Activated CD8-positive, alpha-beta memory T cell treated with anti-CD3 and anti-CD28 coated beads for 48 hours (primary cell): ENCODE measurements around the gene TBC1D1.
"Not testable (repeated sequence)": the region's sequence is repeated elsewhere in the genome, so short reads cannot be mapped to it uniquely, and the experiment has no call there.

Source experiments
- DNase-seq, 3 experiments: peaks; one replicate each; pipeline ENCODE4 v3.0.0-alpha.2; 2020; ENCODE audit warnings: low read depth in 2 of 3, low spot score in 2 of 3

TBC1D1 gene

DNA sequence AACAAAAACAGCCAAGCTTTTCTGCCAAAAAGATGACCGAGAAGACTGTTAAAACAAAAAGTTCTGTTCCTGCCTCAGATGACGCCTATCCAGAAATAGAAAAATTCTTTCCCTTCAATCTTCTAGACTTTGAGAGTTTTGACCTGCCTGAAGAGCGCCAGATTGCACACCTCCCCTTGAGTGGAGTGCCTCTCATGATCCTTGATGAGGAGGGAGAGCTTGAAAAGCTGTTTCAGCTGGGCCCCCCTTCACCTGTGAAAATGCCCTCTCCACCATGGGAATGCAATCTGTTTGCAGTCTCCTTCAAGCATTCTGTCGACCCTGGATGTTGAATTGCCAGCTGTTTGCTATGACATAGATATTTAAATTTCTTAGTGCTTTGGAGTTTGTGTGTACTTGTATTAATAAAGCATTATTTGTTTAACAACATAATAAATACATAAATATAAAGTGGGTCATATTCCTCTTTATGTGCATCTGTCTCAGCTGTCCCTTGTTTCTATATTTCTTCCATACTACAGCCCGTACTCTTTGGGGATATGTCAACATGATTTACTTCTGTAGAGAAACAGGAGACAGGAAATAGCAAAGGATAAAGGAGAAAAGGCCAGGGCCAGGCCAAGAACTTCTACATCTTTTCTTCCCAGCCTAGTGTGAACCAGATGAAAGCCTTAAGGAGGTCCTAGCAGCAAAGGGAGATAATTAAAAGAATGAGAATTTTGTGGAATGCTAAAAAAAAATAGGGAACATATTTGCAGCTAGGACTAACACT, 70.0 kb downstream of the TBC1D1 start:
- DNase-seq = no peak

DNA sequence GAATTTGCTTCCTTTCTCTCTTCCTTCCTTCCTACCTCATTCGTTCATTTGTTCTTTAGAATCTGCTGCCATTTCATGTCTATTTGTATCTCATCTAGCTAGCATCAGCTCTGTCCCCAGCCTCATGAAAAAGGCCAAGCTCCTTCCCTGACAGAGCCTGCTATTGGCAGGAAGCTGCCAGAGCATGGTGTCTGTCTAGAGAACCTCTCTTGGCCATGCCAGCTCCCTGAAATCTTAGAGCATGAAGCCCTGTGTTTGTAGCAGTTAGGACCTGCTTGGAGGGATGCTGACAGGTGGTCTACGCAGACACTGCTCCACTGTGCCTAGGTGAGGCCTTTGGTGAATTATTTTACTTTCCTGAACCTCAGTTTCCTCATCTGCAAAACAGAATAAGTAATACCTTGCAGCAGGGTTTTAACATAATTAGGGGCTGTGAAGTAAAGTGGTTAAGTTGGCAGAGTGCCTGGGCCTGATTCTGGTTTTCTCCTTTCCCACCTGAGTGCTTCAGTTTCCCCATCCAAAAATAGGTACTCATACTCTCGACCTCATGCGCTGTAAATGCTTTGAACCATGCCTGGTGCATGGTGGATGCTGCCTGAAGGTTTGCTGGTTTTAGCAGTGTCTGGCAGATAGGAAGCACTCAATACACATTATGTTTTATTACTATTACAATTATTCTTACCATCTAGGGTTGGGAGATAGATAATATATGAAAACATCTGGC, 74.0 kb downstream of the TBC1D1 start:
- DNase-seq = no peak

DNA sequence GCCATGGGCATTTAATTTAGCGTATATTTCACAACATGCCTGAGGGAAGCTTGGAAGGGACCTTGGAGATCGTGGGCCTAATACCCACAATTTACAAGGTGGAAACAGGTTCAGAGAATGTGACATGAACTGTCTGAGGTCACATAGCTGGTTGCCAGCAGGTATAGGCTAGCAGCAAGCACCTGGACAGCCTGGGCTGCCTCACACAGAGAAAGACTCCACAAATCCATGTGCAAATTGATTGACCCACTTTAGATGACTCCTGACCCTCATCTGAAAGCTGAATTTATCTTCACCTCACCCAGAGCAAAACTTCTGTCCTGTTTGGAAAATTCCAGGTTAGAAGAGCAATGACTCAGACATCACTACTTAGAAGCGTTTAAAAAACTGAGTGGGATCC, 75.2 kb downstream of the TBC1D1 start:
- no peak for DNase-seq

DNA sequence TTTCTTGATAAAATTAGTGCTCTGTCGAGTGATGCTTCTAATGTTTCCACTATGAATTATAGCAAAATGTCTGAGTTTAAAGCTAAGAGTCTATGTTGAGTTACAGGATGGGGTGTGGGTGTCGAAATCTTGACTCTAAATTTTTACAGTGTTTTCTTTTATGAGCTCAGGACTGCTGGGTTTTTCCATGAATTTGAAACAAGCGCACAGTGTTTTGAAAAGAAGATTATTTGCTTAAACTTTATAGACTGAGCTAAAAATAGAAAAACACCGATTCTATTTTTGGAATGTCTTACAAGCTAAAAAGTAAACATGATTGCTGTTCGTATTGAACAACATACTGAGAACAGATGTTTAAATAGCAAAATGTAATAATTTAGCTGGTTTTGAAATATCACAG, 76.9 kb downstream of the TBC1D1 start:
- DNase-seq = no peak

DNA sequence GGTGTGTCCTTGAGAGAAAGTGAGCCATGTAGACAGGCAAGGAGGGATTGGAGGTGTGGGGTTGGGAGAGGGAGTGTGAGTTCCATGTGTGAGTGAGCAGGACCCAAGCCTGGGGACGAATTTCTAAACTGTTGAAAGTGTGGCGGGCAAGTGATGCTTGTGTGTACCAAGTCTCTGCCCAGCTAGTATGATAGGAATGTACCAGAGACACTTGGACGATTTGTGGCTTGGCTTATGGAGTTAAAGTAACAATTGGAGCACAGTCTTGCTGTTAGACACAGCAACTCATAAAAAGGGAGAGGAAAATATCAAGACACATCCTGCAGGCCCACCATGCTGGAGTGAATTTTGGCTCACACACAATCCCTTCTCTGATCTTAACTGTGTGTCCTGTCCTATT, 77.9 kb downstream of the TBC1D1 start:
- no peak for DNase-seq

DNA sequence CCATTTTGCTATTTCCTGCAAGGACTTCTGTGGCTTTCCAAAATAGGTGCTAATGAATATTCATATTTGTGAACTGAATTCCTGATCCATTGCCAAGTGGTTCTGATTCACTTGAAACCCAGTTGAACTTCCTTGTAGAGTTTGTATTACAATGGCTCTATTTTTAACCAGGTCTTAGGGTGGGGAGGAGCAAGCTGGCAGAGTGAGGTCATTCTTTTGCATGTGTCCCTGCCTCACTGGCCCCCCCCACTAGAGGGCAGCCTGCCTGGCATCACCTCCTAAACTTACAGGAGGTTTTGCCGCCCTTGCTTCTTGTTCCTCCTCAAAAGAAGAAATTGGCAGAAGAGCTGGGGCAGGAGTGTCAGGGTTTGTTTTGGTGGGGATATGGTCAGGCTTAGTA, 79.8 kb downstream of the TBC1D1 start:
- peak in 1 of 3 experiments; percentile 23 for DNase-seq

DNA sequence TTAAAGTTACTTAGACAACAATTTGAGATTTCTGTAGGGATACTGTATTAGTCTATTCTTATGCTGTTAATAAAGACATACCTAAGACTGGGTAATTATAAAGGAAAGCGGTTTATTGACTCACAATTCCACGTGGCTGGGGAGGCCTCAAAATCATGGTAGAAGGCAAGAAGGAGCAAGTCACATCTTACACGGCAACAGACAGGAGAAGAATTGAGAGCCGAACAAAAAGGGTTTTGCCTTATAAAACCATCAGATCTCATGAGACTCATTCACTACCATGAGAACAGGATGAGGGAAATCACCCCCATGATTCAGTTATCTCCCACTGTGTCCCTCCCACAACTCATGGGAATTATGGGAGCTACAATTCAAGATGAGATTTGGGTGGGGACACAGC, 80.3 kb downstream of the TBC1D1 start:
- DNase-seq = no peak

DNA sequence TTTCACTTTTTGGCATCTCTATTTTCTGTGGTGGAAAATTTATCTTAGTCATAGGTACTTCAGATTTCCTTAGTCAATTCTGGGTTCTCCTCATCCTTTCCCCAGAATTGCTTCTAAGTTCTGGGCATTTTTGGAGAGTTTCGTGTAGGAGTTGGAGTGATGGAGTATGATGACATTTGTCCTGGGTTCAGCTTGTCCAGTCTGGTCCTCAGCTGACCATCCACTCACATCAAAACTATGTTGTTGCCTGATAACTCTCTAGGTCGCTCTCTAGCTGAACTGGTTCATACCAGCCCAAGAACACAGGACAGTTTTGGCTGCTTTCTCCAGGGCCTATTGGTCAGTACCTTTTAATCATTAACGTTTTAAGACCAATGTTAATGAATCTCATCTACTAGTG, 82.6 kb downstream of the TBC1D1 start:
- DNase-seq = no peak

DNA sequence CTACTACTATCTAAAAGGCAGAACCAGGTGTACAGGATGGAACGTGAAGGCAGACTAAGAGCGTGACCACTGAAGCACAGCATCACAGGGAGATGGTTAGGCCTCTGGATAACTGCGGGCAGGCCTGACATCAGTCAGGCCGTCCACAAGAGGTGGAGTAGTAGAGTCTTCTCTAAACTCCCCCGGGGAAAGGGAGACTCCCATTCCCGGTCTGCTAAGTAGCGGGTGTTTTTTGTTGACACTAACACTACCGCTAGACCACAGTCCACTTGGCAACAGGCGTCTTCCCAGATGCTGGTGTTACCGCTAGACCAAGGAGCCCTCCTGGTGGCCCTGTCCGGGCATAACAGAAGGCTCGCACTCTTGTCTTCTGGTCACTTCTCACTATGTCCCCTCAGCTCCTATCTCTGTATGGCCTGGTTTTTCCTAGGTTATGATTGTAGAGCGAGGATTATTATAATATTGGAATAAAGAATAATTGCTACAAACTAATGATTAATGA, 84.5 kb downstream of the TBC1D1 start:
- not testable (repeated sequence) for DNase-seq

DNA sequence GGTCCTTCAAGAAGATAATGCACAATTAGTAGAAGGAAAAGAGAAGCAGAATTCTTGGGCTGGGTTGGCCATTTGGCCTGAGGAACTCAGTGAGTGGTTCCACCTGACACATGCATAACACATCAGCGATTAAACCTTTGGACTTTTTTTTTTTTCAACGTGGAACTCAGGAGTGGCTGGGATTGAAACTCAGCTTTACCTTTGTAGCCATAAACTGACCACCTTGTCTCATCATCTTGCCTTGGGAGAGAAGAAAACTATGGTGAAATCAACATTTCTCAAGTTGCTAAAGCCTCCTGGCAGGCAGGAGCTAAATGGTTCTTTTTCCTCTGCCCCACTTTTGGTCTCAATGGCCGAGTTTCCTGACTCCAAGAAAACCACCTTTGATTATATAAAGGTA, 85.6 kb downstream of the TBC1D1 start:
- DNase-seq = no peak

DNA sequence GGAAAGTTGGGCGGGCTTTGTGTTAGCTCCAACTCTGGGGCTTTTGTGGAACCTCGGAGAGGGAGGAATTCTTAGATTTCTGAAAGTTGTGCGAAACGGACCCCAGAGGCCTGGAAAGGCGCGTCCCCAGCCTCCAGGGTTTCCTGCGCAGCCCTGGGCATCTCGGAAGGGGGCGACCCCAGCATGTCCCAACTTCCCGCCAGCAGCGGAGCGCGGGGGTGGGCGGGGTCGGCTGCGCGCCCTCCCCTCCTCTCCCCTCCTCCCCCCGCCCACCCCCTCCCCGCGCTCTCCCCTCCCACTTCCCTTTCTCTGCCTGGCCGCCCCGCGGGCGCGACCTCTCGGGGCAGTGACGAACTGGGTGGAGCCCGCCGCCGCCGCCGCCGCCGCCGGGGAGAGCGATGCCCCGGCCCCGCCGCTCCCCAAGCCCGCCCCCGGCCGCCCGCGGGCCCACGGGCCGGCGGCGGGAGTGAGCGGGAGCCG, 86.1 kb downstream of the TBC1D1 start:
- peak; percentile 34 to 52 (median 34) for DNase-seq

DNA sequence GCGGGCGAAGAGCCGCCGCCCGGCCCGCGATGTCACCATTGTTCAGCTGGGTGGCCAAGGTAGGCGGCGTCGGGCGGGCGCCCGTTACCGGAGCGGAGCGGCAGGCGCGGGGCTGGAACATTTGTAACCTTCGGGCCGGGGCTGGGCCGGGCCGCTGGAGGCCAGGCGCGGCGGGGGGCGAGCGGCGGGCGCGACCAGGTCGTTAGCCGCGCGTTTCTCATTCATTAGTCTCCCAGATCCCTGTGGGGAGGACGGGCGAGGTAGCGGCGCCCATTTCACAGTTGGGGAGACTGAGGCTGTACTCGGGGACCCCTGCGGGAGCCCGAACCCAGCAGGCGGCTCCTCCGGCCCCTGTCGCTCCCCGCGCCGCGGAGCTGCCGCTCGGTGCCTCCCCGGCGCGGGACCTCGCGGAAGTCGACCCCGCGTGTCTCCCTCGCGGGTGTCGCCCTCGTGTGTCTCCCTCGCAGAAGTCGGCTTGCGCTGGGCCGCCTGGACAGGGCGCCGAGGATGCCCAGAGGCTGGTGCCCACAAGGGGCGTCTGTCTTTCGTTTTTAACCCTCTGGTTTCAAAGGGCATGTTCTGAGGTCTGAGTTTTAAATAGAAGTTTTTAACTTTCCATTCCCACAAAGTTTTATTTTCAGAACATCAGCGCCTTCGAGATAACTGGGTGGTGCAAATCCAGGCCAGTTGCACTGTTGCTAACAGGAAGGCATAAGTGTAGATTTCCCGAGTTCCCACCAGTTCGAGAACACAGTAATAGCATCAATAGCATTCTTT, 86.8 kb downstream of the TBC1D1 start:
- DNase-seq = peak; percentile 32 to 56 (median 40)

DNA sequence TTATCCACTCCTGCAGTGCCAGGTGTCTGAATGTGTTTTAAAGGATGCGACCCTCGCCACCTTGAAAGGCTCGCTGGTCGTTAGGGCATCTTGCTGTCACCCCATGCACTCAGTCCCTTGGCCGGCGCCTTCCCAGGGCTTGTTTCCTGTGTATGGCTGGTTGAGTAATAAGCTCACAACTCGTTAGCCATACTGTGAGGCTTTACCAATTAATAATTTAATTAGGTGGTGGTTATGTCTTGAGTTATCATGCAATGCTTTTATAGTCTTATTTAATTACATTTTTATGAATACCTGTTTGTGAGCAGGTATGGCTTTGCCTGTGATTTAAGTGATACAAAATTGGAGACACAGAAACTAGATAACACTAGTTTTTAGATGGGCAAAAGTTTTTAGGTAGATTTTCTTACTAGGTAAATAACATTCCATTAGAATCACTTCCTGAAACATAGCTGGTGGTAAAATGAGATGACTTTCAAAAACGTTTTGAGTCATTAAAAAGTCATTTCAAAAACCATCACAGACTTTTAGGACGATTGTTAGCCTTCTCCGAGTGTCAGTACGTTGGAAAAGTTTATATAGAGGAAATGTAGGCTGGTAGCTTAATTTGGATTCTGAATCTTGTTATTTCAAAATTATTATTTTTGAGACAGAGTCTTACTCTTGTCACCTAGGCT, 87.5 kb downstream of the TBC1D1 start:
- peak in 1 of 3 experiments; percentile 19 for DNase-seq

DNA sequence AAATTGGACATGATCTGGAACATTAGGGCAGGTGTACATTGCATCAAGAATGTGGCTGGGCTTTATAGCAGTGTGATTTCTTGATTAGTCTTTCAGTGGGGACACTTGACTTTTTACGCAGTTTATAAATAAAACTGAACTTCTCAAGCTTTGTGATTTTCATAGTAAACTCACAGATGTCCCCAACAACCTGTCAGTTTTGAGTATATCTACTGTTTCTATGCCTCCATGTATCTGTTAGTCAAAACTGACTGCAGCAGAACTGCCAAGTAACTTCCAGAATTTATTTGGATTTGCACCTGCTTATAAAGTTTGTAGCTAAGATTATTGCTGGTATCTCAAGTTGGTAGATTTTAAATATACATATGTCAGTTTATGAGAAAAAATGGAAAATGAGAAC, 89.4 kb downstream of the TBC1D1 start:
- DNase-seq = no peak

DNA sequence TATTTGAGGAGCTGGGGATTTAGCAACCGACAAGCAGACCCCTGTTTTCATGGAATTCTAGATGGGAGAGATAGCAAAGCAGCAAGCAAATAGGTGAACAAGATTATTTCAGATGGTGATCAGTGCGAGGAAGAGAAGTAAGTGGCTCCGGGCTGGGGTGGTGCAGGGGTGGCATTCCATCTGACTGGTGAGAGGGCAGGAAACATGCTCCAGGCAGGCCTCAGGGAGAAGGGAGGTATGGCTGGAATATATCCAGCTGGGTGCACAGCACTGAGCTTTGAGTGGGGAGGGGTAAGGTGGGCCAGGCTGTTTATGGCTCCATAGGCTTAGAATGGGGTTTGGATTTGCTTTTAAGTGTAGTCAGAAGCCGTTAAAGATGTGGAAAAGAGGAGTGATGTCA, 90.5 kb downstream of the TBC1D1 start:
- no peak for DNase-seq

DNA sequence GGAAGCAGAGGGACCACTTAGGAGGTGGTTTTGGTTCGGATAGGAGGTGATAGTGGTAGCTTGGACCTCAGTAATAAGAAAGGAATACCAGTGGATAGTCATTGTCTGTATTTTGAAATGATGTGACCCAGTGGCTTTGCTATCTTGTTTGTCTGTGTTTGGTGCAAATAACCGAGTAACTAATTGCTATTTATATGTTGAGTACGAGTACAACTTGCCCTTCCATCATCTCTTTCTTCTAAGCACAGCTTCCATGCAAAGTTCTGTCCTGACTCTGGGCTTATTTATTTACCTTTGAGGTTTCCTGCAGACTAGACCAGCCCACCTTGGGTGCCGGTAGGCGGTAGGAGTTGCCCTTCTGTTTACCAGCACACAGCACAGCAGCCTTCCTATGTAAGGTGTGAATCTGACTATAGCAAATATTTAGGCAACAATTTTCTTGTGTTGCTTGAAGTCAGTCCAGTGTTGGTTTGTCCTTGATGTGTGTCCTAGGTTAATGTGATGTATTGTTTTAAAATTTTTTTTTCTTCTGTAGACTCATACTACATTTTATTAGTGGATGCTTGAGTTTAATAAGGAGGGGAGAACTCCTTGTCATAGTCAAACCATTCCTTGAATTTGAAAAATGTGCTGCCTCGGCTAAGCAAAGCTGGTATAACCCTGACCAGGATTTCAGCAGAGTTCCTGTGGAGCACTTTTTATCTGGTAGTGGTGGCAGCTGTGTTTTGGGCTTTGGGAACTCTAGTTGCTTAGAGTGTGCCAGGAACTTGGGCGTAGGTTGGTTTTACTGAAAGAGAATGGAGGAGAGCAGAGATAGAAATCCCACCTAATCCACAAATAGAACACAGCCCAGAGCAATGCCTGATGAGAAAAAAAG, 91.2 kb downstream of the TBC1D1 start:
- no peak for DNase-seq

DNA sequence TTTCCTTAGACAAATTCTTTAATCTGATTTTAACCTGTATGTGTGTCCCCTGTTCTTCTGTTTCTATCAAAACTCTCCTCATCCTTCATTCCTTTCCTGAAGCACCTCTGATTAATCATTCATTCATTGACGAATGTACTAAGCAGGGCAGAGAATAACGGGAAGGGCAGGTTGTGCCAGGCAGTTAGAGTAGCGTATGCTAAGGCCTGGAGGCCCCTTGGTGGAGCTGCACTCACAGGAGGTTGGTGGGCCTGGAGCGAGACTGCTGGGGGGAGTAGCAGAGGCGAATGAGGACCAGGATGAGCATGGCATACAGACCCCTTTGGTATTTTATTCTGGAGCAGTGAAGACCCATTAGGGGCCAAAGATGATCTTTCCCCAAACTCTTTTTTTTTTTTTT, 91.9 kb downstream of the TBC1D1 start:
- DNase-seq = no peak

DNA sequence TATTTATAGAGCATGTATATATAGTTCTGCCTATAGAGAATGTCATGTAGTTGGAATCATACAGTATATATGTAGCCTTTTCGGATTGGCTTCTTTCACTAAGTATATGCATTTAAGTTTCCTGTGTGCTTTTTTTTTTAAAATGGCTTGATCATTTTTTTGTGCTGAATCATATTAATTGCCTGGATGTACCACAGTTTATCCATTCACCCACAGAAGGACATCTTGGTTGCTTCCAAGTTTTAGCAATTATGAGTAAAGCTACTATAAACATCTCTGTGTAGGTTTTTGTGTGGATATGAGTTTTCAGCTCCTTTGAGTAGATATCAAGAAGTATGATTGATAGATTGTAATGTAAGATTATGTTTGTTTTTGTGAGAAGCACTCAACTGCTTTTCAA, 93.1 kb downstream of the TBC1D1 start:
- no peak for DNase-seq

DNA sequence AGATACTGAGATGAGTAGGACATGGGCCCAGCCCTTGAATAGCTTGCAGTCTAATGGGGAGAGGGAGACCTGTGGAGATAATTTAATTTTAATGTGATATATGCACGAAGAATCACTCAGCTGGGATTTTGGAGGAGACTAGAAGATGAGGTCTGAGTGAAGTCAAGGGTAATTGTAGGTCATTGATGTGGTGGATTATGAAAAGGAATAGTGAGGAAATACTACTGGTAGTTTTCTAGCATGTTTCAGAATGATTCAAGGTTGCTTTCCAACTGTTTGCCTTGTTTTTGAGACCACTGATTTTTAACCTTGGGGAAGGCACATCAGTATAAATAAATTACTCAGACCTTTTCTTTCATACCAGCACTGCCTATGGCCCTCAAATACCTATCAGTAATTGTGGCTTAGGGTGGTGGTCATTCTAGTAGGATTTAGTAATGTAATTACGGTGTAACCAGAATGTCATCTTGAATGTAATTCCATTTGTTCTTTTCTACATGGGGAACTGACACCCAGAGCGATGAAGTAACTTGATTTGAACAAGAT, 94.9 kb downstream of the TBC1D1 start:
- DNase-seq = no peak

DNA sequence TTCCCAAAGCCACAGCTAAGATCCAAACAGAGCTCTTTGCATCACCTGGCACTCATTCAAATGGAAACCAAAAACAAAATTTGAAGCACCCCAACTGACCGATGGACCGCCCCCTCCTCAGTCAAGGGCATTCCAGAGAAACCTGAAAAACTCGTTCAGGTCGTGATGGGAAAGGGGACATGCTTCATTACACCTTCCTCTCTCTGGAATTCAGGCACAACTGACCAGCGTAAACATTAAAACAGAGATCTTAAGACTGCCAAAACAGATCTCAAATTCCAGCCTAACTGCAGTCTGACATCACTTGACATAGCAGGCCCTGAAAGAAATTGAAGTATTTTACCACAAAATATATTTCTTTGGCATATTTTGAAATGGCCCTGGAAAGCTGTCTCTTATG, 97.8 kb downstream of the TBC1D1 start:
- no peak for DNase-seq
